22Rv1 (cell line): Measurements from ENCODE around the gene CNTNAP2.

ENCODE experiments used
- CTCF ChIP-seq: fragments of 450-650 bp; IDR thresholded peaks from 2 replicates; pipeline ENCODE4 v1.5.1; 2017; ENCODE audit warnings: mild to moderate bottlenecking
- ZFX ChIP-seq: fragments of 450-650 bp; IDR thresholded peaks from 2 replicates; pipeline ENCODE4 v1.6.1; 2017; ENCODE audit warnings: antibody characterized with exemption, borderline replicate concordance

GRCh38 chr7:148260599-148260998 is 2144.0 kb downstream of the CNTNAP2 start:
- no peak for TF ChIP-seq ZFX
- TF ChIP-seq CTCF: no peak
